Nephron progenitor cell (in vitro differentiated cells): ENCODE measurements around the gene BOC.
A peak's percentile ranks its signal among the peaks of the same experiment; 100 is the strongest.
"Not testable (repeated sequence)": the region's sequence is repeated elsewhere in the genome, so short reads cannot be mapped to it uniquely, and the experiment has no call there.

Experiments
- DNase-seq: peaks from one replicate; pipeline ENCODE4 v3.0.0; 2021
- H3K27ac Mint-ChIP-seq: 2 replicates; pipeline ENCODE4 v1.8.0; 2021; ENCODE audit warnings: mild to moderate bottlenecking, moderate library complexity, mixed read lengths
- H3K27me3 Mint-ChIP-seq: 2 replicates; pipeline ENCODE4 v1.8.0; 2021; ENCODE audit warnings: mild to moderate bottlenecking, low read depth, mixed read lengths; ENCODE audit not compliant: poor library complexity
- H3K36me3 Mint-ChIP-seq: 2 replicates; pipeline ENCODE4 v1.8.0; 2021; ENCODE audit warnings: low read depth, mixed read lengths
- H3K4me1 Mint-ChIP-seq: 2 replicates; pipeline ENCODE4 v1.8.0; 2021; ENCODE audit warnings: mixed read lengths
- H3K4me3 Mint-ChIP-seq: 2 replicates; pipeline ENCODE4 v1.8.0; 2021; ENCODE audit warnings: mild to moderate bottlenecking, moderate library complexity, mixed read lengths
- H3K9me3 Mint-ChIP-seq: 2 replicates; pipeline ENCODE4 v1.8.0; 2021; ENCODE audit warnings: mild to moderate bottlenecking, moderate library complexity, mixed read lengths
- TF ChIP-seq, protein P1 (sequence below): fragments of 200-600 bp; sonication (generic); IDR thresholded peaks from 2 replicates; pipeline ENCODE4 v1.5.0; 2021; ENCODE audit warnings: antibody characterized with exemption

Gene BOC

DNA sequence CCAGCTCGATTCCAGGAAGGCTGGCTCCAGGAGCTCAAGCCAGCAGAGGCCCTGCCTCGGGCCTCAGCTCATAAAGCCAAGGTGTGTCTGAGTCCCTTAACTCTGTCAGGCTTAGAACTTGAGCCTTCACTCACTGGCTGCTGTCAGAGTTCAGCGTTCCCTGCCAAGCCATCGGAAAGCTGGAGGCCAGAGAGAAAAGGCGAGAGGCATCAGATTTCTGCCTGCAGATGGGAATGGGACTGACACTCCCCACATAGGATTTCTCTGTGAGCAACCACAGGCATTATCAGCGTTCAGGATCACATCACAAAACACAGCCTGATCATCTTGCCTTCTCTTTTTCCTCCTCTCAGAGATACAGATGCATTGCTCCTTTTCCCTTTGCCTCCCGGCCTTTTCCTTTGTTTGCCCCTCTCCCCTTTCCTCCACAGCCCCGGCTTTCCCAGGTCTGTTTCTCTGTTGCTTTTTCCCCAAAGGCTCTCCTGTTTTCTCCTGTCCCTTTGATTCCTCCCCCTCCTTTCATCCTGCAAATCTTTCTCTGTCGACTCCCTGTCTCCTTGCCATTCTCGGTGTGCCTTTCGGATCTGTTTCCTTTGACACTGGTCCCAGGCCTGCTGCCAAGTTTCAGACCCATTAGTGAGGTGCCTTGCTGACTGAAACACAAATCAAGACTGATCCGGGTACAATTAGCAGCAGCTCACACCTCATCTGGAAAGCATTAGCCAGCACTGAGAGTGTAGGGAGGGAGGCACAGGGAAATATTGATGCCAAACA lies 44.5 kb upstream of the BOC start:
- Mint-ChIP-seq H3K4me1 (peaks cover 24% of the 10 kb centered on the region), H3K27ac (no peak overlapping the region), H3K9me3 (peaks cover under 1% of the 10 kb centered on the region), H3K4me3 (peak overlapping the region; percentile 60), H3K27me3 (peaks cover 5% of the 10 kb centered on the region), H3K36me3 (peaks cover 5% of the 10 kb centered on the region)
- peak; percentile 53 for DNase-seq
- TF ChIP-seq, protein P1, sequence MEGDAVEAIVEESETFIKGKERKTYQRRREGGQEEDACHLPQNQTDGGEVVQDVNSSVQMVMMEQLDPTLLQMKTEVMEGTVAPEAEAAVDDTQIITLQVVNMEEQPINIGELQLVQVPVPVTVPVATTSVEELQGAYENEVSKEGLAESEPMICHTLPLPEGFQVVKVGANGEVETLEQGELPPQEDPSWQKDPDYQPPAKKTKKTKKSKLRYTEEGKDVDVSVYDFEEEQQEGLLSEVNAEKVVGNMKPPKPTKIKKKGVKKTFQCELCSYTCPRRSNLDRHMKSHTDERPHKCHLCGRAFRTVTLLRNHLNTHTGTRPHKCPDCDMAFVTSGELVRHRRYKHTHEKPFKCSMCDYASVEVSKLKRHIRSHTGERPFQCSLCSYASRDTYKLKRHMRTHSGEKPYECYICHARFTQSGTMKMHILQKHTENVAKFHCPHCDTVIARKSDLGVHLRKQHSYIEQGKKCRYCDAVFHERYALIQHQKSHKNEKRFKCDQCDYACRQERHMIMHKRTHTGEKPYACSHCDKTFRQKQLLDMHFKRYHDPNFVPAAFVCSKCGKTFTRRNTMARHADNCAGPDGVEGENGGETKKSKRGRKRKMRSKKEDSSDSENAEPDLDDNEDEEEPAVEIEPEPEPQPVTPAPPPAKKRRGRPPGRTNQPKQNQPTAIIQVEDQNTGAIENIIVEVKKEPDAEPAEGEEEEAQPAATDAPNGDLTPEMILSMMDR = no peak

DNA sequence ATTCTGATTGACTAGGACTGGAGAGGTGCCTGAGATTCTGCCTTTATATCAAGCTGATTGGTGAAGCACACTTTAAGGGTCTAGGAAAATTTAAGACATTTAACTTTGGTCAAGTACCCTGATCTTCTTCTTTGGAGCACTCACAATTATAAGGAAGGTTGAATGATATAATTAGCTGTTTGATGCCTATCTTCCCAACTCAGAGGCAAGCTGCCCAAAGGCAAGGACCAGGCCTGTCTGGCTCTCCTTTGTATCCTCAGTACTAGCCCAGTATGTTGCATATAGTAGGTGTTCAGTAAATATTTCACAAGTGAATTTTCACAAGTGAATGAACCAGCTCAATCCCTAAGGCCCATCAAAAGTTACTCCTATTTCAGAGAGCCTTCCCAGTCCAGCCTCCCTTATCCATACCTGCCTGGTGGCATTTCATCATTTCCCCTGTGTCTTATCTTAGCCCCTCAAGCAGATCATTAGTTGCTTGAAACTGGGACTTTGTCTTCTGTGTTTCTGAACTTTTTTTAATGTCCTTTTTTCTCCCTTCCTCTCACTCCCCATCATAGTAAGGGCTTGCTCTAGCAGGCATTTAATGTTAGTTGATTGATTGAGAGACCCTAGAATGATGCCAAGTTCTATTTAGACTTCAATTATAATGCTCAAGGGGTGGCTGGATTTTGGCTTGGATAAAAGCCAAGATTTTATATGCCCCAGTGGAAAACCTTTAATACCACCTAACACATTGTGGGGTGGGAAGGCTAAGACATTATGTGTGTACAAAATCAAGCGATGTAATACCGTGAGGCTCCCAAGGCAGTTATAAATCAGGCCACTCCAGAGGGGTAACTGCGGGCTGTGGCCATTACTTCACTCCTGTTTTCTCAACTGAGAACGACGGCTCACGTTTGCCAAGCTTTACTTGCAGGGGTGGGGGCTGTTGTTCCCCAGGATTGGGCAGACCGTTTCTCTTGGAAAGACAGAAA lies 43.2 kb upstream of the BOC start:
- TF ChIP-seq, protein P1 = no peak
- H3K27me3 Mint-ChIP-seq = peaks cover 5% of the 10 kb centered on the region
- no peak overlapping the region for H3K27ac Mint-ChIP-seq
- no peak overlapping the region for H3K4me3 Mint-ChIP-seq
- H3K4me1 Mint-ChIP-seq = peaks cover 12% of the 10 kb centered on the region
- peak; percentile 48 for DNase-seq
- H3K9me3 Mint-ChIP-seq = peaks cover 7% of the 10 kb centered on the region
- peaks cover 5% of the 10 kb centered on the region for H3K36me3 Mint-ChIP-seq

DNA sequence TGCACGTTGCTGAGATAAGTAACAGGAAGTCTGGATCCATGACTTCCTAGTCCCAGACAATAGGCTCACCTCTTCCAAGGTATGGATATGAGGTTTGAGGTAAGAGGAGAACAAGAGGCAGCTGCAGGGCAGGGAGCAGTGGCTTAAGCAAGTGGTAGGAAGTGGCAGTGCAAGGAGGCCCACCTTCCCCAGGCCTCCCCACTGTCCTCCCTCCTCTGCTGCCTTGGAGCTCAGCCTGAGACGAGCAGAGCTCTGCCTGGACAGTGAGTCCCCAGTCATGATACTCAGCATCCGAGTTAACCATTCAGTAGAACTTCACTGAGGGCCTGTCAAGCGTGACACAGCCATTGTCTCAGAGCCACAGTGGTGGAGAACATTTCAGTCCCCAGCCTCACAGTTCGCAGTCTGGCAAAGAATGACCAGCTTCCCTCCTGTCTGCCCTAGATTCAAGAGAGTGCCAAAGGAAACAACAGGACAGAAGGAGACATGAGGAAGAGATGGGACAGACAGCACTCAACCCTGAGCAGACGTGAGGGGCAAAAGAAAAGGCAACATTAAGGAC lies 41.4 kb upstream of the BOC start:
- no peak for DNase-seq
- Mint-ChIP-seq H3K4me3 (peak overlapping the region; percentile 16), H3K27me3 (peaks cover 5% of the 10 kb centered on the region), H3K27ac (no peak overlapping the region), H3K9me3 (peaks cover 11% of the 10 kb centered on the region), H3K36me3 (peaks cover 9% of the 10 kb centered on the region), H3K4me1 (peaks cover 8% of the 10 kb centered on the region)
- TF ChIP-seq, protein P1 = no peak

DNA sequence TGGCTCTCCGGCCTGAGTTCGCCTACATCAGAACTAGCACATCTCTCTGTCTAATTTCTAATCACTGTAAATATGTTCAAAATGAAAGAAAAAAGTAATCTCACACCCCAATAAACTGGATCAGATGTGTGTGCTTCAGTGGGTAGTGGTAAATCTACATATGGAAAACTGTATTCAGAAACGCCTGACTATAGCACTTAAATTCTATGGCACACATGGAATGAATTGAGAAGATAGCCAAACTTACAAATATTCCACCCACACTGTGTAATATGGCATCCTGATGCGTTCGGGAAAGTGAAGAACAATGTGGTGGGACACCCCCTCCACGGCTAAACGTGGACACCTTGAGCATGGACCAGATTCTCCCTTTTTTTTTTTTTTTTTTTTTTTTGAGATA lies 40.6 kb upstream of the BOC start:
- H3K4me3 Mint-ChIP-seq = no peak overlapping the region
- H3K9me3 Mint-ChIP-seq = peaks cover 17% of the 10 kb centered on the region
- H3K36me3 Mint-ChIP-seq = peaks cover 12% of the 10 kb centered on the region
- H3K27ac Mint-ChIP-seq = no peak overlapping the region
- H3K27me3 Mint-ChIP-seq = peaks cover 5% of the 10 kb centered on the region
- DNase-seq = no peak
- TF ChIP-seq, protein P1 = no peak
- H3K4me1 Mint-ChIP-seq = peaks cover 14% of the 10 kb centered on the region

DNA sequence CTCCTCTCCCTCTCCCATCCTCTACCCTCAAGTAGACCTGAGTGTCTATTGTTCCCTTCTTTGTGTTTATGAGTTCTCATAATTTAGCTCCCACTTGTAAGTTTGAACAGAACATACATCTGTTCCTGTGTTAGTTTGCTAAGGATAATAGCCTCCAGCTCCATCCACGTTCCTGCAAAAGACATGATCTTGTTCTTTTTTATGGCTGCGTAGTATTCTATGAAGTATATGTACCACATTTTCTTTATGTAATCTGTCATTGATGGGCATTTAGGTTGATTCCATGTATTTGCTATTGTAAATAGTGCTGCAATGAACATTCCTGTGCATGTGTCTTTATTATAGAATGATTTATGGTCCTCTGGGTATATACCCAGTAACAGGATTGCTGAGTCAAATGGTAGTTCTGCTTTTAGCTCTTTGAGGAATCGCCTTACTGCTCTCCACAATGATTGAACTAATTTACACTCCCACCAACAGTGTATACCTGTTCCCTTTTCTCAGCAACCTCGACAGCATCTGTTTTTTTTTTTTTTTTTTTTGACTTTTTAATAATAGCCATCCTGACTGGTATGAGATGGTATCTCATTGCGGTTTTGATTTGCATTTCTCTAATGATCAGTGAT lies 39.6 kb upstream of the BOC start:
- not testable (repeated sequence) for H3K27me3 Mint-ChIP-seq, H3K27ac Mint-ChIP-seq, H3K4me3 Mint-ChIP-seq, DNase-seq
- Mint-ChIP-seq H3K4me1 (peaks cover 14% of the 10 kb centered on the region), H3K36me3 (peaks cover 14% of the 10 kb centered on the region), H3K9me3 (peaks cover 17% of the 10 kb centered on the region)
